HL-60 (cell line): Measurements from ENCODE around the gene TFAP2E.

Experiments
- DNase-seq, 2 experiments: peaks; one replicate each; pipeline ENCODE4 v3.0.0-alpha.2; 2010 to 2020; ENCODE audit warnings: low read depth in 1 of 2, low spot score in 1 of 2
- H3K27ac ChIP-seq: fragments of 250-450 bp; sonication (Bioruptor Pico); replicated peaks from 2 replicates; pipeline ENCODE4 v1.5.1; 2020; ENCODE audit warnings: mild to moderate bottlenecking, moderate library complexity
- H3K27me3 ChIP-seq: fragments of 250-450 bp; sonication (Bioruptor Pico); 2 replicates; pipeline ENCODE4 v1.5.1; 2021; ENCODE audit warnings: mild to moderate bottlenecking, moderate library complexity; ENCODE audit not compliant: insufficient read depth, poor library complexity, severe bottlenecking
- H3K4me3 ChIP-seq: replicated peaks from 2 replicates; pipeline ENCODE4 v1.5.1; 2011; ENCODE audit warnings: mild to moderate bottlenecking, control low read depth, low read length; ENCODE audit not compliant: insufficient read depth
- GABPA ChIP-seq: IDR thresholded peaks from 2 replicates; pipeline ENCODE4 v1.6.1; 2012; ENCODE audit warnings: low read depth
- POLR2AphosphoS5 ChIP-seq: IDR thresholded peaks from 2 replicates; pipeline ENCODE4 v1.6.1; 2012; ENCODE audit warnings: low read depth
- REST ChIP-seq: IDR thresholded peaks from 2 replicates; pipeline ENCODE4 v1.6.1; 2012; ENCODE audit warnings: low read depth; ENCODE audit not compliant: insufficient replicate concordance
- SPI1 ChIP-seq: IDR thresholded peaks from 2 replicates; pipeline ENCODE4 v1.6.1; 2012; ENCODE audit warnings: low read depth, mild to moderate bottlenecking, borderline replicate concordance
- TF ChIP-seq, protein P1 (sequence below): IDR thresholded peaks from one replicate; pipeline ENCODE4 v1.5.1; 2011; ENCODE audit warnings: low read length, control low read depth, inconsistent platforms; ENCODE audit not compliant: insufficient read depth

TFAP2E gene

DNA sequence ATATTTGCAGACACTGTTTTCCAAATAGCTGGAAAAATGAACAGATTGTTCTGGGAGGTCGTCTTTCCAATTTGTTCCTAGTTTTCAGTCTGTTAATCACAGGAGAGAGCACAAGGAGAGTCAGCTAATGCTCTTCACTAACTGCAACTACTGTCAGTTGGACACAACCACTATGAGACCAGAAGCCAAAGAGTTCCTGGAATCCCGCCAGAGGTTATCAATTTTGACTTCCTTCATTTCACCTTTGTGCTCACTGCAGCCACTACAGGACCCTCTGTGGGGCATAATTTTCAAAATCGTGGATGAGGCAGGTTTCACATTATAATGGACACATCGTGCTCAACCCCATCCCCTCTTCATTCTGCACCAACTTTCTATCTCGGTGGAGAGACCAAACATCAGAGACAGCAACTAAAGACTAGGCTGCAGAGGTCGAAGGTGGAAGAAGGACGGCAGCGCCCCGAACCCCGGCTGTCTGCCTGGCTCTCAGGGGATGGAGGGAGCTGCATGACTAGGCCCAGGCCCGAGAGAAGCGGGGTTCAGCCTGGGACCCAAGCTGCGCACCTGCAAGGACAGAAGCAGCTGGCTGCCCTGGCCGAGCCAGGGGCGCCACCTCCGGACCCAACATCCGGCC is 16.5 kb upstream of the TFAP2E start:
- Histone ChIP-seq H3K4me3 (peak overlapping the region; percentile 93), H3K27me3 (no peaks in the 10 kb centered on the region), H3K27ac (peak overlapping the region; percentile 94)
- no peak for DNase-seq
- TF ChIP-seq POLR2AphosphoS5 (no peak), GABPA (no peak), REST (no peak), SPI1 (no peak)
- TF ChIP-seq, protein P1, sequence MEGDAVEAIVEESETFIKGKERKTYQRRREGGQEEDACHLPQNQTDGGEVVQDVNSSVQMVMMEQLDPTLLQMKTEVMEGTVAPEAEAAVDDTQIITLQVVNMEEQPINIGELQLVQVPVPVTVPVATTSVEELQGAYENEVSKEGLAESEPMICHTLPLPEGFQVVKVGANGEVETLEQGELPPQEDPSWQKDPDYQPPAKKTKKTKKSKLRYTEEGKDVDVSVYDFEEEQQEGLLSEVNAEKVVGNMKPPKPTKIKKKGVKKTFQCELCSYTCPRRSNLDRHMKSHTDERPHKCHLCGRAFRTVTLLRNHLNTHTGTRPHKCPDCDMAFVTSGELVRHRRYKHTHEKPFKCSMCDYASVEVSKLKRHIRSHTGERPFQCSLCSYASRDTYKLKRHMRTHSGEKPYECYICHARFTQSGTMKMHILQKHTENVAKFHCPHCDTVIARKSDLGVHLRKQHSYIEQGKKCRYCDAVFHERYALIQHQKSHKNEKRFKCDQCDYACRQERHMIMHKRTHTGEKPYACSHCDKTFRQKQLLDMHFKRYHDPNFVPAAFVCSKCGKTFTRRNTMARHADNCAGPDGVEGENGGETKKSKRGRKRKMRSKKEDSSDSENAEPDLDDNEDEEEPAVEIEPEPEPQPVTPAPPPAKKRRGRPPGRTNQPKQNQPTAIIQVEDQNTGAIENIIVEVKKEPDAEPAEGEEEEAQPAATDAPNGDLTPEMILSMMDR: no peak

DNA sequence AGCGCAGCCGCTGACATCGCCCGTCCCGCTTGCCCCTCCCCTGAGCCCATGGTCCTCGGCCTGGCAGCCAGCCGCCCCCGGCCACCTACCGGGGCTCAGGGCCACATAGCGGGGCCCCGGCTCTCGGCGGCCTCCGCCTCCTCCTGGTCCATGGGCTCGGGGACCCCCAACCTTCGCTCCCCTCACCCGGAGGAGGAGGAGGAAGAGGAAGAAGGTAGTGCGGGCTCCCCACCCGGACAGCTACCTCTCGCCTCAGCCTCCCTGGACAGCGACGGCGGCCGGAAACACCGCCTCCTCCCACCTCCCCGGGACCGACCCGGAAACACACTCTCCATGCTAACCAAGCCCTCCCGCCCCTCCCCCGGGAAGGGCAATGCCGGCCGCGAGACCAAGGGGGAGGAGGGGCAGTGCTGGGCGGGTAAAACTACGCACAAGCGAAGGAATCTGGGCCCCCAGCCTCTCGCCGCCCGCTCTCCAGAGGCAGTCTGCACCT is 15.9 kb upstream of the TFAP2E start, which contains the start of gene KIAA0319L:
Gene KIAA0319L, minus strand, starts transcription at position 286 of the 493 bp plus-strand sequence. CDS start 2,912 bp downstream, outside the sequence.
- peak; percentile 72 to 89 for DNase-seq
- TF ChIP-seq GABPA (peak; percentile 85), POLR2AphosphoS5 (peak; percentile 39), REST (peak; percentile 85), SPI1 (no peak)
- TF ChIP-seq, protein P1: no peak
- no peaks in the 10 kb centered on the region for H3K27me3 ChIP-seq

GRCh38 chr1:35557611-35558373 is 15.3 kb upstream of the TFAP2E start, which contains the start of gene NCDN:
TSS of gene NCDN (plus strand) at chr1:35557799. CDS start at chr1:35558191, 392 bp downstream.
- no peaks in the 10 kb centered on the region for H3K27me3 ChIP-seq
- H3K27ac ChIP-seq: peak within 1 kb of the TSS; percentile 94
- H3K4me3 ChIP-seq: peak within 1 kb of the TSS; percentile 93
- DNase-seq: peak; percentile 93 to 98
- TF ChIP-seq POLR2AphosphoS5: peak; percentile 39; the same call in 1 of the 2 replicates
- no peak for TF ChIP-seq REST
- TF ChIP-seq SPI1: no peak
- peak; percentile 69 for TF ChIP-seq GABPA
- TF ChIP-seq, protein P1: no peak

More for the DNA sequence above, 15.9 kb upstream of the TFAP2E start, which contains the start of gene KIAA0319L:
- H3K27ac ChIP-seq: peak within 1 kb of the TSS; percentile 94
- H3K4me3 ChIP-seq: peak within 1 kb of the TSS; percentile 93
